Uterus (tissue), 2 donors: Measurements from ENCODE around the gene SUPT5H.

Experiments
- POLR2A ChIP-seq, 2 donors: fragments of 450-650 bp; IDR thresholded peaks; one replicate each; pipeline ENCODE4 v1.6.1; 2016; ENCODE audit warnings: antibody characterized with exemption in 2 of 2, mild to moderate bottlenecking in 1 of 2, moderate library complexity in 1 of 2
- TF ChIP-seq, protein P1 (sequence below), 4 experiments: fragments of 200-600 bp in 2 of 4; fragments of 450-650 bp in 2 of 4; sonication (generic) in 2 of 4; IDR thresholded peaks; one replicate each; pipeline ENCODE4 v1.5.1; 2016 to 2019; ENCODE audit warnings: antibody characterized with exemption in 4 of 4, mild to moderate bottlenecking in 2 of 4, moderate library complexity in 1 of 4

DNA sequence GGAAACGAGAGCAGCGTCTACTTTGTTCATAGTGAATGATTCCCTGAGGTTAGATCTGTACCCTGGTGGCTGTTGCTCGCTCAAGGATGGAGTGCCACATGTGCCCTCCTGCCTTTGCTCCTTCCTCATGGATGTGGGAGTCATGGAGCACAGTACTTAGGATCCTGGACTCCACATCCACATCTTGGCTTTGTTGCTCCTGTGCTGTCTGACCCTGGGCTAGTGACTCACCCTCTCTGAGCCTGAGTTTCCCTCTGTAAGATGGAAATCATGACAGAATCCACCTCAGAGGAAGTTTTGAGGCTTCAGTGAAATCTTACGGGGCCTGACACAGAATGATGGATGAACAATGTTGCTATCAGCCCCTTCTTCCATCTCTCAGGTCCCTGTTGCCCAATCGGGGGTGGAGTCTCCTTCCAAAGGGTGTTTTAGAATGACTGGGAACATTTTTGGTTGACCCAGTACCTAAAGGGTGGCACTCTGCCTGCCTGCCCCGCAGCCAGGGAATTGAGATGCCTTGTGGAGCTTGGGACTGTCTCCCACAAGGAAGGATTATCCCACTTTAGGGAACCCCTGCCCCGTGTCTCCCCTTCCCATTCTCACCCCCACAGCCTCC, 25.4 kb downstream of the SUPT5H start:
- TF ChIP-seq POLR2A (IDR thresholded peaks at IDR 0.05): no peak
- TF ChIP-seq, protein P1, sequence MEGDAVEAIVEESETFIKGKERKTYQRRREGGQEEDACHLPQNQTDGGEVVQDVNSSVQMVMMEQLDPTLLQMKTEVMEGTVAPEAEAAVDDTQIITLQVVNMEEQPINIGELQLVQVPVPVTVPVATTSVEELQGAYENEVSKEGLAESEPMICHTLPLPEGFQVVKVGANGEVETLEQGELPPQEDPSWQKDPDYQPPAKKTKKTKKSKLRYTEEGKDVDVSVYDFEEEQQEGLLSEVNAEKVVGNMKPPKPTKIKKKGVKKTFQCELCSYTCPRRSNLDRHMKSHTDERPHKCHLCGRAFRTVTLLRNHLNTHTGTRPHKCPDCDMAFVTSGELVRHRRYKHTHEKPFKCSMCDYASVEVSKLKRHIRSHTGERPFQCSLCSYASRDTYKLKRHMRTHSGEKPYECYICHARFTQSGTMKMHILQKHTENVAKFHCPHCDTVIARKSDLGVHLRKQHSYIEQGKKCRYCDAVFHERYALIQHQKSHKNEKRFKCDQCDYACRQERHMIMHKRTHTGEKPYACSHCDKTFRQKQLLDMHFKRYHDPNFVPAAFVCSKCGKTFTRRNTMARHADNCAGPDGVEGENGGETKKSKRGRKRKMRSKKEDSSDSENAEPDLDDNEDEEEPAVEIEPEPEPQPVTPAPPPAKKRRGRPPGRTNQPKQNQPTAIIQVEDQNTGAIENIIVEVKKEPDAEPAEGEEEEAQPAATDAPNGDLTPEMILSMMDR (IDR thresholded peaks at IDR 0.05): no peak
